Hepatocyte (in vitro differentiated cells): ENCODE measurements around the gene CARM1. TPM values are rescaled to one million over a fixed set of nuclear protein-coding genes. Genes with fewer than 3 reads are reported as not detected.
"Not testable (repeated sequence)": the region's sequence is repeated elsewhere in the genome, so short reads cannot be mapped to it uniquely, and the experiment has no call there.

Source experiments
- DNase-seq: peaks from one replicate; pipeline ENCODE4 v3.0.0-alpha.2; 2016; ENCODE audit warnings: low spot score
- H2AFZ ChIP-seq: fragments of 200-600 bp; sonication (generic); 2 replicates; pipeline ENCODE4 v1.6.0; 2016; ENCODE audit warnings: antibody characterized with exemption, mild to moderate bottlenecking
- H3K27ac ChIP-seq: fragments of 200-600 bp; sonication (generic); 2 replicates; pipeline ENCODE4 v1.5.1; 2016; ENCODE audit warnings: mild to moderate bottlenecking
- H3K27me3 ChIP-seq: fragments of 200-600 bp; sonication (generic); 2 replicates; pipeline ENCODE4 v1.6.1; 2016
- H3K36me3 ChIP-seq: fragments of 200-600 bp; sonication (generic); replicated peaks from 2 replicates; pipeline ENCODE4 v1.5.1; 2016; ENCODE audit warnings: low read depth; ENCODE audit not compliant: insufficient read depth
- H3K4me1 ChIP-seq: fragments of 200-600 bp; sonication (generic); 2 replicates; pipeline ENCODE4 v1.5.1; 2016; ENCODE audit warnings: mild to moderate bottlenecking, moderate library complexity; ENCODE audit not compliant: insufficient read depth
- H3K4me2 ChIP-seq: fragments of 200-600 bp; sonication (generic); 2 replicates; pipeline ENCODE4 v1.6.0; 2016
- H3K4me3 ChIP-seq: fragments of 200-600 bp; sonication (generic); 2 replicates; pipeline ENCODE4 v1.5.1; 2016; ENCODE audit warnings: mild to moderate bottlenecking
- H3K79me2 ChIP-seq: fragments of 200-600 bp; sonication (generic); 2 replicates; pipeline ENCODE4 v1.6.0; 2017; ENCODE audit warnings: mild to moderate bottlenecking
- H3K9me2 ChIP-seq: fragments of 200-600 bp; sonication (generic); replicated peaks from 2 replicates; pipeline ENCODE4 v1.6.0; 2017; ENCODE audit warnings: mild to moderate bottlenecking; ENCODE audit not compliant: insufficient read depth
- H3K9me3 ChIP-seq: fragments of 200-600 bp; sonication (generic); 2 replicates; pipeline ENCODE4 v1.5.1; 2016; ENCODE audit warnings: low read depth, mild to moderate bottlenecking
- H4K20me1 ChIP-seq: fragments of 200-600 bp; sonication (generic); 2 replicates; pipeline ENCODE4 v1.6.0; 2016; ENCODE audit warnings: mild to moderate bottlenecking; ENCODE audit not compliant: insufficient read depth, poor library complexity, severe bottlenecking
- CTCF ChIP-seq: fragments of 200-600 bp; sonication (generic); IDR thresholded peaks from 2 replicates; pipeline ENCODE4 v1.5.1; 2016; ENCODE audit warnings: antibody characterized with exemption, mild to moderate bottlenecking; ENCODE audit not compliant: poor library complexity
- EZH2 ChIP-seq: fragments of 200-600 bp; sonication (generic); IDR thresholded peaks from 2 replicates; pipeline ENCODE4 v1.6.1; 2016; ENCODE audit warnings: antibody characterized with exemption, mild to moderate bottlenecking, borderline replicate concordance
- EZH2phosphoT487 ChIP-seq: fragments of 200-600 bp; sonication (generic); IDR thresholded peaks from one replicate; pipeline ENCODE4 v1.6.1; 2018; ENCODE audit warnings: antibody characterized with exemption, mild to moderate bottlenecking, low read depth, moderate library complexity; ENCODE audit not compliant: unreplicated experiment, severe bottlenecking
- WGBS: methylation state at CpG from one replicate; pipeline ENCODE4 v1.1.6; 2016; ENCODE audit warnings: low lambda C conversion rate; ENCODE audit errors: missing lambda C conversion rate; 5-methylcytosine and 5-hydroxymethylcytosine counted together
- polyA plus RNA-seq: library from polyadenylated mRNA; unstranded; fragments of >200 nt; fragmentation: Nextera tagmentation; extraction: Ambion mirVana; gene quantifications from 2 replicates; pipeline ENCODE4 v1.2.1, GENCODE V29; 2016
- total RNA-seq: library from RNA; depleted of rRNA; stranded (reverse); fragments of >200 nt; gene quantifications from 2 replicates; pipeline ENCODE4 v1.2.3, GENCODE V29; 2014

The CARM1 gene
- total and polyA plus RNA-seq, 2 experiments from 2014 or later: 34.3 to 45.7 TPM

GRCh38 chr19:10945264-10945663 lies 73.9 kb downstream of the CARM1 start:
- DNase-seq: no peak
- Histone ChIP-seq H3K27me3 (no peaks in the 10 kb centered on the region), H3K27ac (no peak overlapping the region), H3K4me1 (peaks cover 1% of the 10 kb centered on the region), H3K36me3 (no peaks in the 10 kb centered on the region), H3K4me3 (no peak overlapping the region), H4K20me1 (no peaks in the 10 kb centered on the region), H3K4me2 (no peak overlapping the region), H3K79me2 (no peaks in the 10 kb centered on the region), H2AFZ (no peak overlapping the region), H3K9me3 (no peaks in the 10 kb centered on the region), H3K9me2 (no peaks in the 10 kb centered on the region)
- TF ChIP-seq CTCF (no peak), EZH2 (no peak)
- 96% methylated on average over 4 of the region's 4 CpGs for WGBS

GRCh38 chr19:10946958-10947657 lies 75.8 kb downstream of the CARM1 start:
- no peaks in the 10 kb centered on the region for H3K79me2 ChIP-seq
- H3K27me3 ChIP-seq: no peaks in the 10 kb centered on the region
- no peak overlapping the region for H2AFZ ChIP-seq
- H3K4me2 ChIP-seq: no peak overlapping the region
- no peaks in the 10 kb centered on the region for H4K20me1 ChIP-seq
- no peaks in the 10 kb centered on the region for H3K9me3 ChIP-seq
- H3K4me1 ChIP-seq: no peaks in the 10 kb centered on the region
- H3K4me3 ChIP-seq: no peak overlapping the region
- no peak overlapping the region for H3K27ac ChIP-seq
- WGBS: 72% methylated on average over 6 of the region's 6 CpGs
- no peak for DNase-seq
- no peaks in the 10 kb centered on the region for H3K9me2 ChIP-seq
- TF ChIP-seq CTCF (no peak), EZH2phosphoT487 (no peak), EZH2 (no peak)
- no peaks in the 10 kb centered on the region for H3K36me3 ChIP-seq

- H3K4me3 ChIP-seq: no peak overlapping the region
- H3K27ac ChIP-seq: no peak overlapping the region
- H3K36me3 ChIP-seq: no peaks in the 10 kb centered on the region
- H3K79me2 ChIP-seq: no peaks in the 10 kb centered on the region
- no peaks in the 10 kb centered on the region for H4K20me1 ChIP-seq
- H3K9me3 ChIP-seq: no peaks in the 10 kb centered on the region
- no peaks in the 10 kb centered on the region for H3K4me1 ChIP-seq
- no peaks in the 10 kb centered on the region for H3K9me2 ChIP-seq
- TF ChIP-seq EZH2 (no peak), EZH2phosphoT487 (no peak), CTCF (no peak)
- H2AFZ ChIP-seq: no peak overlapping the region
- 83% methylated on average over 6 of the region's 6 CpGs for whole genome bisulfite sequencing
- H3K27me3 ChIP-seq: no peaks in the 10 kb centered on the region
- H3K4me2 ChIP-seq: no peak overlapping the region
- DNase-seq: peak; percentile 62
These were observed 81.5 kb downstream of the CARM1 start for GRCh38 chr19:10952809-10953208.

GRCh38 chr19:10959277-10959968 lies 88.1 kb downstream of the CARM1 start:
- H3K4me1 ChIP-seq: peaks cover 15% of the 10 kb centered on the region
- H3K36me3 ChIP-seq, H3K4me3 ChIP-seq, DNase-seq, H3K27me3 ChIP-seq, H3K9me2 ChIP-seq, H3K9me3 ChIP-seq: not testable (repeated sequence)
- peaks cover 19% of the 10 kb centered on the region for H4K20me1 ChIP-seq
- peak overlapping the region; percentile 94 for H3K27ac ChIP-seq
- whole genome bisulfite sequencing: 98% methylated on average over 19 of the region's 19 CpGs
- peaks cover 41% of the 10 kb centered on the region for H3K79me2 ChIP-seq
- peak overlapping the region; percentile 94 for H2AFZ ChIP-seq
- peak overlapping the region; percentile 87 for H3K4me2 ChIP-seq
